Right lobe of liver (tissue), 6 donors: ENCODE measurements around the gene TRA2B. TPM values are rescaled to one million over a fixed set of nuclear protein-coding genes. Genes with fewer than 3 reads are reported as not detected.

ENCODE experiments used
- ATAC-seq, 4 donors: fragments of 200-7000 bp; cut with Tn5 transposase; one replicate each; pipeline ENCODE4 v1.9.1; 2020; ENCODE audit warnings: mild to moderate bottlenecking in 4 of 4, moderate library complexity in 4 of 4
- DNase-seq, 3 donors: peaks; one replicate each; pipeline ENCODE4 v3.0.0-alpha.2; 2020
- H3K27ac ChIP-seq, 3 donors: fragments of 200-600 bp; one replicate each; pipeline ENCODE4 v1.8.0; 2022
- H3K27me3 ChIP-seq, 2 donors: fragments of 200-600 bp; one replicate each; pipeline ENCODE4 v1.8.0; 2022
- H3K36me3 ChIP-seq, 4 donors: fragments of 200-600 bp; sonication (generic) in 1 of 4; one replicate each; pipeline versions ENCODE4 v1.5.1 to v1.8.0; 2017 to 2022; ENCODE audit warnings: control low read depth in 1 of 4
- H3K4me1 ChIP-seq, 4 donors: fragments of 200-600 bp; sonication (generic) in 1 of 4; one replicate each; pipeline versions ENCODE4 v1.5.1 to v1.8.0; 2017 to 2022; ENCODE audit warnings: control low read depth in 1 of 4
- H3K4me3 ChIP-seq, 3 donors: fragments of 200-600 bp; one replicate each; pipeline ENCODE4 v1.8.0; 2022
- H3K9me3 ChIP-seq, 4 donors: fragments of 200-600 bp; sonication (generic) in 1 of 4; one replicate each; pipeline versions ENCODE4 v1.5.1 to v1.8.0; 2017 to 2022; ENCODE audit warnings: control low read depth in 1 of 4
- POLR2A ChIP-seq: fragments of 450-650 bp; IDR thresholded peaks from one replicate; pipeline ENCODE4 v1.6.1; 2017; ENCODE audit warnings: antibody characterized with exemption, mild to moderate bottlenecking
- WGBS: methylation state at CpG from one replicate; pipeline ENCODE4 v1.1.6; 2018; ENCODE audit warnings: low coverage, low lambda C conversion rate; ENCODE audit not compliant: insufficient coverage; ENCODE audit errors: missing lambda C conversion rate; 5-methylcytosine and 5-hydroxymethylcytosine counted together
- intact Hi-C, 2 donors: fragments of 100-400 bp; cut with DNase I; formaldehyde crosslinking; loops; one replicate each; pipeline versions ENCODE4 v1.11.2 to v1.14.1; 2022
- total RNA-seq, 6 experiments: library from RNA; depleted of rRNA in 2 of 6; stranded (reverse); fragments of >200 nt in 2 of 6; fragmentation: NEBNext Ultra II Directional in 3 of 6; extraction: Animal tissue kit (Norgen Biotek cat#: 25700) in 3 of 6; gene quantifications; one replicate each; pipeline versions ENCODE4 v1.1.0 to v1.2.4, GENCODE V29; 2016 to 2023
- TF ChIP-seq, protein P1 (sequence below), 4 donors: fragments of 200-600 bp in 3 of 4; fragments of 450-650 bp in 1 of 4; IDR thresholded peaks; one replicate each; pipeline versions ENCODE4 v1.5.1 to v1.8.0; 2016 to 2022; ENCODE audit warnings: antibody characterized with exemption in 4 of 4, mild to moderate bottlenecking in 2 of 4
- donor health status: DM: no; HTN: yes; CAD: no.
- donor health status: DM: no; HTN: no; CAD: no.
- donor health status: DM: no; HTN: no; CAD: no.
- donor health status: DM: no; HTN: yes; CAD: no.
- donor health status: DM: no; HTN: yes; CAD: no.

TRA2B gene
- total RNA-seq, 6 experiments from 2014 or later = 31.0 to 68.5 (median 49.6) TPM

DNA sequence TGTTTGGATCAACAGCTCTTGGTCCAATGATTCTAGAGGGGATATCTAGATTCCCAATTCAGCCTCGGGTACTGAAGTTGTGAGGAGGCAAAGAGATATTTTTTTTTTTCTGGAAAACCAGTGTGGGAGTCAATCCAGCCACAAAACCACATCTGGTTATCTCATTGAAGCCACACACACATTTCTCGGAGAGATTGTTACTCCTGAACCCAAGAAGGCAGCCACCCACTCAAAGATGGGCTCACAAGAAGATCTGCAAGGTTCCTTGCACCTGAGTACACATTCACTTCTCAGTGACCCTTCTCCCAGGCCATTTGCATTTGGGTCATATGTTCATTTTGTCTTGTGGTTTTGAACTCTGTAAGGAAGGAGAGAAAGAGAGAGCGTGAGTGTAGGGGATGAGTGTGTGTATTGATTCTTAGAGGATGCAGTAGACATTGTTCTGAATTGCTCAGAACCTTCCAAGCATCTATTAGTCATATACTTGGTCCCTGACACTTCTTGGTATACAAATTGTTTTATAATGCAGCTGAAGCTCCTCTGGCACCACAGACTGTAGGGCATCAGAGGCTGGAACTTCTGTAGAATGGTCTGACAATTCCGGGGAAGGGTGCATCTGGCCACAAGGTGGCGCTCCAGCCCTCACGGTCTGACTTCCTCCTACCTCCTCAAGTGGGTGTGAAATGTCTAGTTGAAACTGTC, 39.3 kb upstream of the TRA2B start:
- ATAC-seq (peak; percentile 90 to 93 (median 91)), DNase-seq (peak; percentile 70 to 81 (median 80))
- Histone ChIP-seq H3K36me3 (no peaks in the 10 kb centered on the region), H3K4me3 (no peak overlapping the region), H3K27ac (no peak overlapping the region), H3K4me1 (no peaks in the 10 kb centered on the region), H3K27me3 (no peaks in the 10 kb centered on the region), H3K9me3 (no peaks in the 10 kb centered on the region)
- intact Hi-C loops = no loop called here
- WGBS = 38% methylated on average over 5 of the region's 6 CpGs
- no peak for TF ChIP-seq POLR2A
- TF ChIP-seq, protein P1, sequence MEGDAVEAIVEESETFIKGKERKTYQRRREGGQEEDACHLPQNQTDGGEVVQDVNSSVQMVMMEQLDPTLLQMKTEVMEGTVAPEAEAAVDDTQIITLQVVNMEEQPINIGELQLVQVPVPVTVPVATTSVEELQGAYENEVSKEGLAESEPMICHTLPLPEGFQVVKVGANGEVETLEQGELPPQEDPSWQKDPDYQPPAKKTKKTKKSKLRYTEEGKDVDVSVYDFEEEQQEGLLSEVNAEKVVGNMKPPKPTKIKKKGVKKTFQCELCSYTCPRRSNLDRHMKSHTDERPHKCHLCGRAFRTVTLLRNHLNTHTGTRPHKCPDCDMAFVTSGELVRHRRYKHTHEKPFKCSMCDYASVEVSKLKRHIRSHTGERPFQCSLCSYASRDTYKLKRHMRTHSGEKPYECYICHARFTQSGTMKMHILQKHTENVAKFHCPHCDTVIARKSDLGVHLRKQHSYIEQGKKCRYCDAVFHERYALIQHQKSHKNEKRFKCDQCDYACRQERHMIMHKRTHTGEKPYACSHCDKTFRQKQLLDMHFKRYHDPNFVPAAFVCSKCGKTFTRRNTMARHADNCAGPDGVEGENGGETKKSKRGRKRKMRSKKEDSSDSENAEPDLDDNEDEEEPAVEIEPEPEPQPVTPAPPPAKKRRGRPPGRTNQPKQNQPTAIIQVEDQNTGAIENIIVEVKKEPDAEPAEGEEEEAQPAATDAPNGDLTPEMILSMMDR (IDR thresholded peaks at IDR 0.05) = peak; percentile 53 to 94 (median 89)

DNA sequence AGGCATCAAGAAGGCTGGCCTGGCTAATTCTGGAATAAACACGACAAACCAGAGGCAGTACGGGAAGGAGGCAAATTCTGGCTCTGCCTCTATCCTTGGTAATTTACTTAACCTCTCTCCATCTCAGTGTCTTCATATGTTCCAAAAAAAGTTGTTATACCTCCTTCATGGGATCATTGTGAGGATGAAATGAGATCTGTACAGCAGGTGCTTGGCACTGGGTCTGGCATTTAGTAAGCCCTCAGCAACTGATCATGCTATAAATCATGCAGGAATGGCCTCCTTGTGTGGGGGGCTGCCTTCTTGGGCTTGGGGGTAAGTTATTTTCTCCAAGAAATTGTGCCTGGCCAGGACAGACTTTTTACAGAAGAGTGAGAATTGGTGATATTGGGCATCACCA, 38.3 kb upstream of the TRA2B start:
- 40% methylated on average over 1 of the region's 2 CpGs for WGBS
- H3K9me3 ChIP-seq = no peaks in the 10 kb centered on the region
- DNase-seq (no peak), ATAC-seq (no peak)
- no peaks in the 10 kb centered on the region for H3K4me1 ChIP-seq
- TF ChIP-seq, protein P1 (IDR thresholded peaks at IDR 0.05) = no peak
- no peak for TF ChIP-seq POLR2A
- intact Hi-C loops = no loop called here
- H3K27ac ChIP-seq = no peak overlapping the region
- H3K4me3 ChIP-seq = no peak overlapping the region
- no peaks in the 10 kb centered on the region for H3K27me3 ChIP-seq
- no peaks in the 10 kb centered on the region for H3K36me3 ChIP-seq

DNA sequence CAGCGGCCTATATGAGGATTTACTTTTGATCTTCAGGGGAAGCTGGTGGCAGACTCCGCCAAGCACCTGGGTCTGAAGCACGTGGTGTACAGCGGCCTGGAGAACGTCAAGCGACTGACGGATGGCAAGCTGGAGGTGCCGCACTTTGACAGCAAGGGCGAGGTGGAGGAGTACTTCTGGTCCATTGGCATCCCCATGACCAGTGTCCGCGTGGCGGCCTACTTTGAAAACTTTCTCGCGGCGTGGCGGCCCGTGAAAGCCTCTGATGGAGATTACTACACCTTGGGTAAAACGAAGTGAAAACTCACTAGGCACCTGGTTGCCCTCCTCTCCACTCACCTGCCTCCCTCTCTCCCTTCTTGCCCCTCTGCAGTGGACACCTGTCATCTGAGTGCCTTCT, 33.8 kb upstream of the TRA2B start:
- Histone ChIP-seq H3K27me3 (no peaks in the 10 kb centered on the region), H3K4me3 (no peak overlapping the region), H3K27ac (no peak overlapping the region), H3K4me1 (no peaks in the 10 kb centered on the region), H3K36me3 (no peaks in the 10 kb centered on the region), H3K9me3 (no peaks in the 10 kb centered on the region)
- no peak for ATAC-seq
- intact Hi-C loops = no loop called here
- no peak for TF ChIP-seq POLR2A
- TF ChIP-seq, protein P1 (IDR thresholded peaks at IDR 0.05) = no peak
- no peak for DNase-seq
- 89% methylated on average over 16 of the region's 18 CpGs for WGBS

DNA sequence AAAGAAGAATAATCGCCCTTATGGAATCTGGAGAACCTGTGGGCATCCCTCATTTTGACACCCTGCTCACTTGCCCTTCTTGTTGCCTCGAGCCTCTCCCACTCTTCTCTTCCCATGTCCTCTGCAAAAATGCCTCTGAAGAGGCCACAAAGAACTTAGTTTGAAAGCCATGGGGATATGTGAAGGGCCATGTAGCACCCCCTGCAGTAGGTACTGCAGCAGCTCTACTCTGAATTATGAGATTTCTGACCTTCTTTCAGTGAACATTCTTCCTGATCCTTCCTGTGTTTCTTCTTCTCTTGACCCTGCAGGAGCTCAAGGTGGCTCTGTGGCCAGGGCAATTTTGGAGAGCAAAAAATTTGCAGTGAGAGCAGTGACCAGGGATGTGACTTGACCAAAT, 30.4 kb upstream of the TRA2B start:
- 65% methylated on average over 2 of the region's 2 CpGs for WGBS
- Histone ChIP-seq H3K4me3 (no peak overlapping the region), H3K36me3 (no peaks in the 10 kb centered on the region), H3K27ac (no peak overlapping the region), H3K4me1 (no peaks in the 10 kb centered on the region), H3K9me3 (no peaks in the 10 kb centered on the region), H3K27me3 (no peaks in the 10 kb centered on the region)
- DNase-seq (no peak), ATAC-seq (no peak)
- intact Hi-C loops = no loop called here
- TF ChIP-seq POLR2A = no peak
- TF ChIP-seq, protein P1 (IDR thresholded peaks at IDR 0.05) = no peak
